A549 treated with ZK216348 at 1 μM for 4 hours (cell line): Measurements from ENCODE around the gene GAS2L3. TPM values are rescaled to one million over a fixed set of nuclear protein-coding genes. Genes with fewer than 3 reads are reported as not detected.

Source experiments
- total RNA-seq: library from RNA; stranded (reverse); fragments of 200-300 nt; extraction: Qiagen RNA extraction; gene quantifications from 5 replicates; pipeline ENCODE4 v1.2.3, GENCODE V29; 2022; ENCODE audit warnings: low read depth

GAS2L3 gene
- total RNA-seq, result 4.8 to 10.5 TPM (median 8.4 TPM) in 5 replicates

GRCh38 chr12:100573292-100574186 is at the start of gene GAS2L3:
Gene GAS2L3, plus strand, starts transcription at chr12:100573684. Its CDS starts 21,221 bp downstream, at chr12:100594905.

Other genes starting within 250 kb of the GAS2L3 start
- gene SLC17A8, start 216.6 kb upstream of the GAS2L3 start, total RNA-seq, result 0.06 TPM in 1 of 5 replicates, not detected in the others
- 0.09 TPM in 1 of 5 replicates, not detected in the others for gene NR1H4, start 99.8 kb upstream of the GAS2L3 start, total RNA-seq
- gene ANO4, start 221.1 kb downstream of the GAS2L3 start, total RNA-seq, result 0.07 to 0.55 TPM (median 0.14 TPM) in 4 of 5 replicates, not detected in the other